Activated naive CD4-positive, alpha-beta T cell treated with anti-CD3 and anti-CD28 coated beads, Interleukin-2, amount 50 U/mL, for 72 hours (primary cell): ENCODE results near the gene RELN. TPM values are rescaled to one million over a fixed set of nuclear protein-coding genes. Genes with fewer than 3 reads are reported as not detected.

ENCODE experiments used
- ATAC-seq, 2 donors: fragments of 150-1000 bp; cut with Tn5 transposase; 2 replicates each; pipeline ENCODE4 v1.10.0; 2021; ENCODE audit warnings: mild to moderate bottlenecking in 2 of 2, moderate library complexity in 2 of 2
- DNase-seq, 2 donors: peaks; one replicate each; pipeline ENCODE4 v3.0.0; 2021 to 2022; ENCODE audit warnings: low spot score in 2 of 2
- H3K27ac Mint-ChIP-seq, 2 donors: one replicate each; pipeline ENCODE4 v1.8.0; 2022; ENCODE audit warnings: mild to moderate bottlenecking in 2 of 2, mixed read lengths in 2 of 2
- H3K36me3 Mint-ChIP-seq, 2 donors: one replicate each; pipeline ENCODE4 v1.8.0; 2022; ENCODE audit warnings: mixed read lengths in 2 of 2
- H3K9me3 Mint-ChIP-seq, 2 donors: one replicate each; pipeline ENCODE4 v1.8.0; 2022; ENCODE audit warnings: mixed read lengths in 2 of 2
- total RNA-seq, 2 donors: library from RNA; stranded (reverse); gene quantifications; one replicate each; pipeline ENCODE4 v1.2.3, GENCODE V29; 2022

Gene RELN
- total RNA-seq, 2 donors from 2014 or later = not detected

GRCh38 chr7:103683348-103683747 lies 306.1 kb downstream of the RELN start:
- H3K36me3 Mint-ChIP-seq = no peaks in the 10 kb centered on the region
- ATAC-seq (no peak), DNase-seq (no peak)
- H3K9me3 Mint-ChIP-seq = no peaks in the 10 kb centered on the region
- no peak overlapping the region for H3K27ac Mint-ChIP-seq

GRCh38 chr7:103680161-103681144 lies 309.0 kb downstream of the RELN start:
- H3K27ac Mint-ChIP-seq = no peak overlapping the region
- DNase-seq = no peak
- no peaks in the 10 kb centered on the region for H3K36me3 Mint-ChIP-seq
- no peak for ATAC-seq
- peaks cover 0 to 3% of the 10 kb centered on the region in 2 donors for H3K9me3 Mint-ChIP-seq

GRCh38 chr7:103679151-103680132 lies 310.0 kb downstream of the RELN start:
- Mint-ChIP-seq H3K27ac (no peak overlapping the region), H3K9me3 (peaks cover 0 to 5% of the 10 kb centered on the region in 2 donors)
- no peak for ATAC-seq

GRCh38 chr7:103668279-103668941 lies 321.0 kb downstream of the RELN start:
- no peaks in the 10 kb centered on the region for H3K9me3 Mint-ChIP-seq
- ATAC-seq (no peak), DNase-seq (no peak)
- no peaks in the 10 kb centered on the region for H3K36me3 Mint-ChIP-seq
- no peak overlapping the region for H3K27ac Mint-ChIP-seq

More at GRCh38 chr7:103679151-103680132, 310.0 kb downstream of the RELN start:
- DNase-seq = no peak
- peaks cover 0 to 7% of the 10 kb centered on the region in 2 donors for H3K36me3 Mint-ChIP-seq

- Mint-ChIP-seq H3K9me3 (no peaks in the 10 kb centered on the region), H3K36me3 (no peaks in the 10 kb centered on the region), H3K27ac (no peak overlapping the region)
- no peak for ATAC-seq
- no peak for DNase-seq
Observed at GRCh38 chr7:103666326-103666725, 323.1 kb downstream of the RELN start.

GRCh38 chr7:103664577-103664976 lies 324.9 kb downstream of the RELN start:
- DNase-seq (no peak), ATAC-seq (no peak)
- Mint-ChIP-seq H3K27ac (no peak overlapping the region), H3K9me3 (no peaks in the 10 kb centered on the region), H3K36me3 (no peaks in the 10 kb centered on the region)

- H3K27ac Mint-ChIP-seq = no peak overlapping the region
- H3K36me3 Mint-ChIP-seq = no peaks in the 10 kb centered on the region
- ATAC-seq (no peak), DNase-seq (no peak)
- H3K9me3 Mint-ChIP-seq = peaks cover 0 to 3% of the 10 kb centered on the region in 2 donors
Observed at GRCh38 chr7:103660455-103661371, 328.7 kb downstream of the RELN start.

- no peak for DNase-seq
- Mint-ChIP-seq H3K27ac (no peak overlapping the region), H3K36me3 (no peaks in the 10 kb centered on the region), H3K9me3 (peaks cover 0 to 3% of the 10 kb centered on the region in 2 donors)
- ATAC-seq = no peak
Observed at GRCh38 chr7:103658055-103659005, 331.1 kb downstream of the RELN start.

GRCh38 chr7:103657474-103657894 lies 332.0 kb downstream of the RELN start:
- ATAC-seq (no peak), DNase-seq (no peak)
- H3K27ac Mint-ChIP-seq = no peak overlapping the region
- no peaks in the 10 kb centered on the region for H3K36me3 Mint-ChIP-seq
- peaks cover 0 to 3% of the 10 kb centered on the region in 2 donors for H3K9me3 Mint-ChIP-seq

GRCh38 chr7:103656221-103656620 lies 333.2 kb downstream of the RELN start:
- DNase-seq (no peak), ATAC-seq (no peak)
- Mint-ChIP-seq H3K9me3 (peaks cover 0 to 3% of the 10 kb centered on the region in 2 donors), H3K36me3 (no peaks in the 10 kb centered on the region), H3K27ac (no peak overlapping the region)

GRCh38 chr7:103651593-103652377 lies 337.7 kb downstream of the RELN start:
- DNase-seq = no peak
- Mint-ChIP-seq H3K9me3 (peaks cover 0 to 7% of the 10 kb centered on the region in 2 donors), H3K36me3 (no peaks in the 10 kb centered on the region), H3K27ac (no peak overlapping the region)
- ATAC-seq = no peak

GRCh38 chr7:103649052-103649451 lies 340.4 kb downstream of the RELN start:
- Mint-ChIP-seq H3K36me3 (peaks cover 0 to 6% of the 10 kb centered on the region in 2 donors), H3K27ac (no peak overlapping the region), H3K9me3 (peaks cover 12 to 14% of the 10 kb centered on the region in 2 donors)
- no peak for ATAC-seq
- no peak for DNase-seq

GRCh38 chr7:103648135-103648534 lies 341.3 kb downstream of the RELN start:
- DNase-seq (no peak), ATAC-seq (no peak)
- H3K27ac Mint-ChIP-seq = no peak overlapping the region
- peaks cover 16 to 17% of the 10 kb centered on the region in 2 donors for H3K9me3 Mint-ChIP-seq
- H3K36me3 Mint-ChIP-seq = peaks cover 0 to 6% of the 10 kb centered on the region in 2 donors

GRCh38 chr7:103644319-103644718 lies 345.1 kb downstream of the RELN start:
- ATAC-seq (no peak), DNase-seq (no peak)
- Mint-ChIP-seq H3K27ac (no peak overlapping the region), H3K36me3 (peaks cover 0 to 6% of the 10 kb centered on the region in 2 donors), H3K9me3 (peaks cover 17% of the 10 kb centered on the region in 2 donors)
